ENCODE measurements around the gene SCYL2. TPM values are rescaled to one million over a fixed set of nuclear protein-coding genes. Genes with fewer than 3 reads are reported as not detected.
"Not testable (repeated sequence)": the region's sequence is repeated elsewhere in the genome, so short reads cannot be mapped to it uniquely, and the experiment has no call there.

Gene SCYL2
- total RNA-seq, 2 experiments from 2014 or later = 37.5 to 40.8 TPM

GRCh38 chr12:100279607-100280244 lies 12.7 kb downstream of the SCYL2 start:
- Mint-ChIP-seq H3K27me3 (no peaks in the 10 kb centered on the region), H3K4me3 (no peak overlapping the region), H3K27ac (no peak overlapping the region), H3K4me1 (ENCODE audit: low read depth) (peaks cover 33% of the 10 kb centered on the region), H3K9me3 (no peaks in the 10 kb centered on the region), H3K36me3 (ENCODE audit: low read depth) (peaks cover 24% of the 10 kb centered on the region)
- Histone ChIP-seq H3K27me3 (ENCODE audit: control insufficient read depth in 1 of 2, insufficient read depth in 2 of 2, low read length in 2 of 2) (no peaks in the 10 kb centered on the region), H3K9me3 (ENCODE audit: control insufficient read depth in 1 of 2, insufficient read depth in 1 of 2, low read length in 2 of 2) (no peaks in the 10 kb centered on the region), H3K27ac (ENCODE audit: low read depth in 1 of 2, low read length in 2 of 2) (no peak overlapping the region), H3K4me3 (ENCODE audit: low read length) (no peak overlapping the region), H3K36me3 (ENCODE audit: insufficient read depth, low read length) (peaks cover 10% of the 10 kb centered on the region), H3K4me1 (ENCODE audit: insufficient read depth, low read length) (no peaks in the 10 kb centered on the region)
- intact Hi-C loops (cut with DNase I, micrococcal nuclease) = no loop called here
- DNase-seq (no peak), ATAC-seq (ENCODE audit: poor library complexity) (no peak)
- ChIA-PET CTCF (no interaction called here), POLR2A (interaction anchor here (1.1 kb wide), 1 partner anchor 12 kb away, joined by 3 read pairs; no protein-coding TSS in a partner anchor)
- TF ChIP-seq CTCF (IDR thresholded peaks at IDR 0.05) = no peak

GRCh38 chr12:100284556-100284955 lies 17.6 kb downstream of the SCYL2 start:
- H3K4me1 ChIP-seq (ENCODE audit: insufficient read depth, low read length); H3K4me3 ChIP-seq (ENCODE audit: low read length); intact Hi-C loops (cut with DNase I, micrococcal nuclease); H3K4me3 Mint-ChIP-seq; H3K9me3 ChIP-seq (ENCODE audit: control insufficient read depth in 1 of 2, insufficient read depth in 1 of 2, low read length in 2 of 2); DNase-seq; H3K4me1 Mint-ChIP-seq (ENCODE audit: low read depth); H3K27ac Mint-ChIP-seq; H3K27me3 Mint-ChIP-seq; H3K27ac ChIP-seq (ENCODE audit: low read depth in 1 of 2, low read length in 2 of 2); ATAC-seq (ENCODE audit: poor library complexity); H3K9me3 Mint-ChIP-seq; CTCF ChIA-PET; H3K27me3 ChIP-seq (ENCODE audit: control insufficient read depth in 1 of 2, insufficient read depth in 2 of 2, low read length in 2 of 2): not testable (repeated sequence)
- peaks cover 11% of the 10 kb centered on the region for H3K36me3 ChIP-seq (ENCODE audit: insufficient read depth, low read length)
- H3K36me3 Mint-ChIP-seq (ENCODE audit: low read depth) = peaks cover 45% of the 10 kb centered on the region
- POLR2A ChIA-PET = interaction anchor here (1.4 kb wide), 1 partner anchor 17 kb away, joined by 4 read pairs; the partner anchor contains the start of genes DEPDC4 and SCYL2

- H3K36me3 Mint-ChIP-seq (ENCODE audit: low read depth) = peaks cover 61% of the 10 kb centered on the region
- no peak for ATAC-seq (ENCODE audit: poor library complexity)
- no peaks in the 10 kb centered on the region for H3K9me3 Mint-ChIP-seq
- peaks cover 17% of the 10 kb centered on the region for H3K36me3 ChIP-seq (ENCODE audit: insufficient read depth, low read length)
- ChIA-PET POLR2A (no interaction called here), CTCF (no interaction called here)
- H3K27ac Mint-ChIP-seq = no peak overlapping the region
- no peak overlapping the region for H3K27ac ChIP-seq (ENCODE audit: low read depth in 1 of 2, low read length in 2 of 2)
- no peak for DNase-seq
- no peaks in the 10 kb centered on the region for H3K27me3 ChIP-seq (ENCODE audit: control insufficient read depth in 1 of 2, insufficient read depth in 2 of 2, low read length in 2 of 2)
- TF ChIP-seq CTCF (IDR thresholded peaks at IDR 0.05) = no peak
- H3K4me3 ChIP-seq (ENCODE audit: low read length) = no peak overlapping the region
- no peak overlapping the region for H3K4me3 Mint-ChIP-seq
- H3K4me1 Mint-ChIP-seq (ENCODE audit: low read depth) = no peaks in the 10 kb centered on the region
- intact Hi-C loops (cut with DNase I, micrococcal nuclease) = no loop called here
- H3K27me3 Mint-ChIP-seq = no peaks in the 10 kb centered on the region
- no peaks in the 10 kb centered on the region for H3K9me3 ChIP-seq (ENCODE audit: control insufficient read depth in 1 of 2, insufficient read depth in 1 of 2, low read length in 2 of 2)
- no peaks in the 10 kb centered on the region for H3K4me1 ChIP-seq (ENCODE audit: insufficient read depth, low read length)
Measured at GRCh38 chr12:100289038-100289437, 22.1 kb downstream of the SCYL2 start.

GRCh38 chr12:100290016-100290415 lies 23.0 kb downstream of the SCYL2 start:
- no peak overlapping the region for H3K27ac Mint-ChIP-seq
- H3K36me3 Mint-ChIP-seq (ENCODE audit: low read depth) = peaks cover 51% of the 10 kb centered on the region
- CTCF ChIA-PET = no interaction called here
- H3K4me3 ChIP-seq (ENCODE audit: low read length) = no peak overlapping the region
- H3K9me3 ChIP-seq (ENCODE audit: control insufficient read depth in 1 of 2, insufficient read depth in 1 of 2, low read length in 2 of 2) = no peaks in the 10 kb centered on the region
- peaks cover 15% of the 10 kb centered on the region for H3K36me3 ChIP-seq (ENCODE audit: insufficient read depth, low read length)
- H3K4me1 Mint-ChIP-seq (ENCODE audit: low read depth) = no peaks in the 10 kb centered on the region
- no peaks in the 10 kb centered on the region for H3K27me3 Mint-ChIP-seq
- DNase-seq = no peak
- TF ChIP-seq CTCF (IDR thresholded peaks at IDR 0.05) = no peak
- no peak overlapping the region for H3K4me3 Mint-ChIP-seq
- POLR2A ChIA-PET = no interaction called here
- H3K27ac ChIP-seq (ENCODE audit: low read depth in 1 of 2, low read length in 2 of 2) = no peak overlapping the region
- intact Hi-C loops (cut with DNase I, micrococcal nuclease) = no loop called here
- H3K27me3 ChIP-seq (ENCODE audit: control insufficient read depth in 1 of 2, insufficient read depth in 2 of 2, low read length in 2 of 2) = no peaks in the 10 kb centered on the region
- H3K9me3 Mint-ChIP-seq = no peaks in the 10 kb centered on the region
- no peaks in the 10 kb centered on the region for H3K4me1 ChIP-seq (ENCODE audit: insufficient read depth, low read length)
- no peak for ATAC-seq (ENCODE audit: poor library complexity)

Measured in CD4-positive, alpha-beta T cell (primary cell).